GM18517 (cell line): Measurements from ENCODE around the gene ORC4.
"Not testable (repeated sequence)": the region's sequence is repeated elsewhere in the genome, so short reads cannot be mapped to it uniquely, and the experiment has no call there.

ENCODE experiments used
- ATAC-seq: cut with Tn5 transposase; IDR thresholded peaks from one replicate; pipeline ENCODE4 v1.9.1; 2021; ENCODE audit warnings: mild to moderate bottlenecking, moderate library complexity; ENCODE audit not compliant: unreplicated experiment

Gene ORC4

GRCh38 chr2:148021059-148021861 lies 723 bp upstream of the ORC4 start, which contains the start of gene MBD5:
Gene MBD5, plus strand, starts transcription at chr2:148021091.
- ATAC-seq = peak; percentile 42

GRCh38 chr2:148014616-148015015 lies 5.9 kb downstream of the ORC4 start:
- ATAC-seq = no peak

GRCh38 chr2:148013876-148014275 lies 6.7 kb downstream of the ORC4 start:
- no peak for ATAC-seq

- ATAC-seq = not testable (repeated sequence)
Observed at GRCh38 chr2:148008411-148008810, 12.1 kb downstream of the ORC4 start.

- no peak for ATAC-seq
Observed at GRCh38 chr2:148007219-148007900, 13.2 kb downstream of the ORC4 start.

GRCh38 chr2:148006249-148007007 lies 14.1 kb downstream of the ORC4 start:
- no peak for ATAC-seq

- not testable (repeated sequence) for ATAC-seq
Observed at GRCh38 chr2:148002420-148002819, 18.1 kb downstream of the ORC4 start.

GRCh38 chr2:148000095-148000494 lies 20.4 kb downstream of the ORC4 start:
- ATAC-seq = no peak

GRCh38 chr2:147999126-147999525 lies 21.4 kb downstream of the ORC4 start:
- no peak for ATAC-seq

- ATAC-seq = no peak
Observed at GRCh38 chr2:147998203-147998602, 22.3 kb downstream of the ORC4 start.

- no peak for ATAC-seq
Observed at GRCh38 chr2:147996828-147997227, 23.7 kb downstream of the ORC4 start.

- ATAC-seq = not testable (repeated sequence)
Observed at GRCh38 chr2:147994965-147995364, 25.6 kb downstream of the ORC4 start.

- peak; percentile 90 for ATAC-seq
Observed at GRCh38 chr2:147989809-147990403, 30.6 kb downstream of the ORC4 start.

GRCh38 chr2:147989102-147989501 lies 31.4 kb downstream of the ORC4 start:
- no peak for ATAC-seq

GRCh38 chr2:147980940-147981528 lies 39.5 kb downstream of the ORC4 start:
- no peak for ATAC-seq

- ATAC-seq = no peak
Observed at GRCh38 chr2:147977679-147978078, 42.9 kb downstream of the ORC4 start.

- ATAC-seq = no peak
Observed at GRCh38 chr2:147976102-147976501, 44.4 kb downstream of the ORC4 start.

- ATAC-seq = no peak
Observed at GRCh38 chr2:147968571-147968970, 52.0 kb downstream of the ORC4 start.

GRCh38 chr2:147952118-147952517 lies 68.4 kb downstream of the ORC4 start:
- ATAC-seq = no peak

- ATAC-seq = no peak
Observed at GRCh38 chr2:147945660-147946059, 74.9 kb downstream of the ORC4 start.

- ATAC-seq = no peak
Observed at GRCh38 chr2:147939313-147939712, 81.2 kb downstream of the ORC4 start.
